ENCODE measurements around the gene UBR4.

- TF ChIP-seq POLR2A (IDR thresholded peaks at IDR 0.05) = no peak
- no peak for TF ChIP-seq CTCF (IDR thresholded peaks at IDR 0.05)
These were observed 3.1 kb downstream of the UBR4 start for GRCh38 chr1:19206947-19207346.
